ENCODE data around the gene AFAP1L1. TPM values are rescaled to one million over a fixed set of nuclear protein-coding genes. Genes with fewer than 3 reads are reported as not detected.

AFAP1L1 gene
- total and polyA plus RNA-seq, 7 donors = 10.8 to 39.9 (median 23.0) TPM

GRCh38 chr5:149364719-149365118, 93.1 kb downstream of the AFAP1L1 start:
- ATAC-seq = no peak
- intact Hi-C loops (cut with DNase I) = loop anchor here in 1 of 2 donors (5.0 kb wide), 1 partner anchor 97 kb away; no protein-coding TSS in a partner anchor
- 88 to 97% (median 90%) methylated on average over 2 of the region's 2 CpGs for WGBS, 3 donors

DNA sequence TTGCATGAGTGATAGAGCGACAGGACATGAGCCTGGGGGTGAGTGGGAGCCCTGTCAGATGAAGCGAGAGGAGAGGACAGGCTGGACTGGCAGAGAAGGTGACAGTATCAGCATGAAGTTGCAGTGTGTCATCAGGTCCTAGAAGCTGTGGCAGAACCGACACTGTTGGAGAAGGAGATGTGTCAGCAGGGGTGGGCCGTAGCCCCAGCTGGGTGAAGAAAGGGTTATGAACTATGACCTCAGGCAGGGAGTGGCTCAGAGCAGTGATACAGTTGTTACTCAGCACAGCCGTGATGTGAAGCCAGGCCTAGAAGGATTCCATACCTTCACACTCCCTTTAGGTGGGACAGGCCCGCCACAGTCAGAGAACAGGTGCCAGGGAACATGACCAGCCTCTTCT, 93.8 kb downstream of the AFAP1L1 start:
- 89 to 96% (median 89%) methylated on average over 6 of the region's 6 CpGs for WGBS, 3 donors

More at GRCh38 chr5:149364719-149365118, 93.1 kb downstream of the AFAP1L1 start:
- H3K9me3 ChIP-seq = no peaks in the 10 kb centered on the region
- DNase-seq = no peak
- TF ChIP-seq, protein P1, sequence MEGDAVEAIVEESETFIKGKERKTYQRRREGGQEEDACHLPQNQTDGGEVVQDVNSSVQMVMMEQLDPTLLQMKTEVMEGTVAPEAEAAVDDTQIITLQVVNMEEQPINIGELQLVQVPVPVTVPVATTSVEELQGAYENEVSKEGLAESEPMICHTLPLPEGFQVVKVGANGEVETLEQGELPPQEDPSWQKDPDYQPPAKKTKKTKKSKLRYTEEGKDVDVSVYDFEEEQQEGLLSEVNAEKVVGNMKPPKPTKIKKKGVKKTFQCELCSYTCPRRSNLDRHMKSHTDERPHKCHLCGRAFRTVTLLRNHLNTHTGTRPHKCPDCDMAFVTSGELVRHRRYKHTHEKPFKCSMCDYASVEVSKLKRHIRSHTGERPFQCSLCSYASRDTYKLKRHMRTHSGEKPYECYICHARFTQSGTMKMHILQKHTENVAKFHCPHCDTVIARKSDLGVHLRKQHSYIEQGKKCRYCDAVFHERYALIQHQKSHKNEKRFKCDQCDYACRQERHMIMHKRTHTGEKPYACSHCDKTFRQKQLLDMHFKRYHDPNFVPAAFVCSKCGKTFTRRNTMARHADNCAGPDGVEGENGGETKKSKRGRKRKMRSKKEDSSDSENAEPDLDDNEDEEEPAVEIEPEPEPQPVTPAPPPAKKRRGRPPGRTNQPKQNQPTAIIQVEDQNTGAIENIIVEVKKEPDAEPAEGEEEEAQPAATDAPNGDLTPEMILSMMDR (IDR thresholded peaks at IDR 0.05) = no peak
- H3K4me1 ChIP-seq = no peaks in the 10 kb centered on the region
- H3K27ac ChIP-seq = no peak overlapping the region
- no peaks in the 10 kb centered on the region for H3K27me3 ChIP-seq (ENCODE audit: insufficient read depth in 3 of 3, low read length in 2 of 3)
- no peaks in the 10 kb centered on the region for H3K36me3 ChIP-seq (ENCODE audit: insufficient read depth in 1 of 2, low read depth in 1 of 2)
- H3K4me3 ChIP-seq = no peak overlapping the region

GRCh38 chr5:149366169-149366729, 94.6 kb downstream of the AFAP1L1 start:
- no peaks in the 10 kb centered on the region for H3K27me3 ChIP-seq (ENCODE audit: insufficient read depth in 3 of 3, low read length in 2 of 3)
- ATAC-seq = no peak
- H3K27ac ChIP-seq = no peak overlapping the region
- intact Hi-C loops (cut with DNase I) = loop anchor here in 1 of 2 donors (5.0 kb wide), 1 partner anchor 99 kb away; no protein-coding TSS in a partner anchor
- H3K4me3 ChIP-seq = no peak overlapping the region
- peaks cover 6% of the 10 kb centered on the region for H3K4me1 ChIP-seq
- 81 to 88% (median 83%) methylated on average over 1 of the region's 1 CpG for WGBS, 3 donors
- no peaks in the 10 kb centered on the region for H3K36me3 ChIP-seq (ENCODE audit: insufficient read depth in 1 of 2, low read depth in 1 of 2)
- no peak for DNase-seq
- H3K9me3 ChIP-seq = no peaks in the 10 kb centered on the region
- TF ChIP-seq, protein P1 (IDR thresholded peaks at IDR 0.05) = no peak

More for the DNA sequence above, 93.8 kb downstream of the AFAP1L1 start:
- Histone ChIP-seq H3K4me3 (no peak overlapping the region), H3K9me3 (no peaks in the 10 kb centered on the region), H3K27ac (no peak overlapping the region), H3K27me3 (ENCODE audit: insufficient read depth in 3 of 3, low read length in 2 of 3) (no peaks in the 10 kb centered on the region), H3K36me3 (ENCODE audit: insufficient read depth in 1 of 2, low read depth in 1 of 2) (no peaks in the 10 kb centered on the region), H3K4me1 (no peaks in the 10 kb centered on the region)
- DNase-seq (no peak), ATAC-seq (no peak)
- TF ChIP-seq, protein P1 (IDR thresholded peaks at IDR 0.05) = no peak
- intact Hi-C loops (cut with DNase I) = loop anchor here in 1 of 2 donors (5.0 kb wide), 1 partner anchor 98 kb away; no protein-coding TSS in a partner anchor

GRCh38 chr5:149367249-149367971, 95.8 kb downstream of the AFAP1L1 start:
- Histone ChIP-seq H3K27ac (no peak overlapping the region), H3K27me3 (ENCODE audit: insufficient read depth in 3 of 3, low read length in 2 of 3) (no peaks in the 10 kb centered on the region), H3K9me3 (no peaks in the 10 kb centered on the region), H3K4me1 (peaks cover 9% of the 10 kb centered on the region), H3K4me3 (no peak overlapping the region), H3K36me3 (ENCODE audit: insufficient read depth in 1 of 2, low read depth in 1 of 2) (no peaks in the 10 kb centered on the region)
- WGBS, 3 donors = 49 to 56% (median 50%) methylated on average over 14 of the region's 14 CpGs
- TF ChIP-seq, protein P1 (IDR thresholded peaks at IDR 0.05) = peak; percentile 61
- ATAC-seq (peak; percentile 24 to 67 (median 50)), DNase-seq (no peak)
- intact Hi-C loops (cut with DNase I) = loop anchor here in 1 of 2 donors (5.0 kb wide), 1 partner anchor 100 kb away; no protein-coding TSS in a partner anchor
